Ovary (tissue), 9 donors: ENCODE data around the gene MAPK1. TPM values are rescaled to one million over a fixed set of nuclear protein-coding genes. Genes with fewer than 3 reads are reported as not detected.
"Not testable (repeated sequence)": the region's sequence is repeated elsewhere in the genome, so short reads cannot be mapped to it uniquely, and the experiment has no call there.

ENCODE experiments used
- DNase-seq, 5 donors: peaks; one replicate each; pipeline ENCODE4 v3.0.0-alpha.2; 2019 to 2020
- H3K27ac ChIP-seq, 2 donors: fragments of 200-600 bp; one replicate each; pipeline versions ENCODE4 v1.5.1 to v1.8.0; 2019 to 2022
- H3K27me3 ChIP-seq: fragments of 200-600 bp; one replicate; pipeline ENCODE4 v1.8.0; 2022
- H3K36me3 ChIP-seq: fragments of 200-600 bp; sonication (generic); one replicate; pipeline ENCODE4 v1.5.1; 2019
- H3K4me1 ChIP-seq: one replicate; pipeline ENCODE4 v1.8.1; 2013; ENCODE audit warnings: mild to moderate bottlenecking, moderate library complexity; ENCODE audit not compliant: insufficient read depth
- H3K4me3 ChIP-seq: fragments of 200-600 bp; sonication (generic); one replicate; pipeline ENCODE4 v1.5.1; 2017
- H3K9me3 ChIP-seq, 2 donors: fragments of 200-600 bp in 1 of 2; sonication (generic) in 1 of 2; one replicate each; pipeline versions ENCODE4 v1.5.1 to v1.8.1; 2013 to 2019; ENCODE audit warnings: mild to moderate bottlenecking in 1 of 2, moderate library complexity in 1 of 2
- EP300 ChIP-seq: sonication (generic); formaldehyde crosslinking; IDR thresholded peaks from one replicate; pipeline ENCODE4 v1.6.1; 2017; ENCODE audit warnings: antibody characterized with exemption
- POLR2A ChIP-seq: fragments of 450-650 bp; IDR thresholded peaks from one replicate; pipeline ENCODE4 v1.6.1; 2017; ENCODE audit warnings: antibody characterized with exemption, mild to moderate bottlenecking, moderate library complexity
- WGBS, 3 donors: extraction: QIAGEN DNeasy Blood & Tissue Kit in 1 of 3; methylation state at CpG; one replicate each; pipeline versions ENCODE4 v1.1.5 to v1.1.7; 2013 to 2017; 5-methylcytosine and 5-hydroxymethylcytosine counted together
- intact Hi-C, 4 donors: fragments of 100-400 bp; cut with DNase I; formaldehyde crosslinking; loops; one replicate each; pipeline versions ENCODE4 v1.11.0 to v1.15.1; 2022 to 2023
- polyA plus RNA-seq, 2 donors: library from polyadenylated mRNA; stranded (reverse); fragments of 200-250 nt in 1 of 2; fragments of 350-450 nt in 1 of 2; fragmentation: Illumina TruSeq in 1 of 2; extraction: RNeasy Lipid Tissue Mini Kit (QIAGEN cat#74804) in 1 of 2; gene quantifications; one replicate each; pipeline ENCODE4 v1.2.3, GENCODE V29; 2013 to 2014
- total RNA-seq, 7 donors: library from RNA; depleted of rRNA in 2 of 7; stranded (reverse); fragments of >200 nt in 2 of 7; fragmentation: NEBNext Ultra II Directional in 3 of 7; extraction: Animal tissue kit (Norgen Biotek cat#: 25700) in 3 of 7; gene quantifications; one replicate each; pipeline versions ENCODE4 v1.1.0 to v1.2.4, GENCODE V29; 2016 to 2023
- TF ChIP-seq, protein P1 (sequence below), 3 donors: fragments of 450-650 bp in 2 of 3; fragments of 200-600 bp in 1 of 3; IDR thresholded peaks; one replicate each; pipeline versions ENCODE4 v1.5.1 to v1.8.0; 2016 to 2022; ENCODE audit warnings: antibody characterized with exemption in 3 of 3, mild to moderate bottlenecking in 1 of 3
- donor health status: DM: no; HTN: no; CAD: no; lungs with moderate emphysema.
- donor health status: DM: no; HTN: no; CAD: no.
- donor health status: Bipolar disorder and iron deficiency.
- donor health status: DM: yes; HTN: yes; CAD: no.
- donor health status: DM: no; HTN: no; CAD: no.
- donor health status: DM: yes; HTN: yes; CAD: no.

Gene MAPK1
- total and polyA plus RNA-seq, 9 donors, result 12.3 to 125 (median 98.1) TPM

DNA sequence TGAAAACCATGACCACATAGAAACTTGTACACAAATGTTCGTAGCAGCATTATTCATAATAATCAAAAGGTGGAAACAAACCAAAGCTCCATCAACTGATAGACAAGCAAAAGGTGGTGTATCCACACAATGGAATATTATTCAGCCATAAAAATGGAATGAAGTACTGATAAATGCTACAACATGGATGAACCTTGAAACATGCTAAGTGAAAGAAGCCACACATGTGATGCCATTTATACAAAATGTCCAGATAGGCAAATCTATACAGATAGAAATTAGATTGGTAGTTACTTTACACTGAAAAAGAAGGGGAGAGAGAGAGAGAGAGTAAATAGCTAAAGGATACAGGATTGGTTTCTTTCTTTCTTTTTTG lies 27.7 kb downstream of the MAPK1 start:
- Histone ChIP-seq H3K36me3 (no peaks in the 10 kb centered on the region), H3K9me3 (no peaks in the 10 kb centered on the region), H3K27ac (no peak overlapping the region), H3K4me3 (no peak overlapping the region), H3K4me1 (peaks cover 12% of the 10 kb centered on the region), H3K27me3 (no peaks in the 10 kb centered on the region)
- intact Hi-C loops, result no loop called here
- DNase-seq, result no peak
- no peak for TF ChIP-seq POLR2A
- TF ChIP-seq EP300, result no peak
- TF ChIP-seq, protein P1, sequence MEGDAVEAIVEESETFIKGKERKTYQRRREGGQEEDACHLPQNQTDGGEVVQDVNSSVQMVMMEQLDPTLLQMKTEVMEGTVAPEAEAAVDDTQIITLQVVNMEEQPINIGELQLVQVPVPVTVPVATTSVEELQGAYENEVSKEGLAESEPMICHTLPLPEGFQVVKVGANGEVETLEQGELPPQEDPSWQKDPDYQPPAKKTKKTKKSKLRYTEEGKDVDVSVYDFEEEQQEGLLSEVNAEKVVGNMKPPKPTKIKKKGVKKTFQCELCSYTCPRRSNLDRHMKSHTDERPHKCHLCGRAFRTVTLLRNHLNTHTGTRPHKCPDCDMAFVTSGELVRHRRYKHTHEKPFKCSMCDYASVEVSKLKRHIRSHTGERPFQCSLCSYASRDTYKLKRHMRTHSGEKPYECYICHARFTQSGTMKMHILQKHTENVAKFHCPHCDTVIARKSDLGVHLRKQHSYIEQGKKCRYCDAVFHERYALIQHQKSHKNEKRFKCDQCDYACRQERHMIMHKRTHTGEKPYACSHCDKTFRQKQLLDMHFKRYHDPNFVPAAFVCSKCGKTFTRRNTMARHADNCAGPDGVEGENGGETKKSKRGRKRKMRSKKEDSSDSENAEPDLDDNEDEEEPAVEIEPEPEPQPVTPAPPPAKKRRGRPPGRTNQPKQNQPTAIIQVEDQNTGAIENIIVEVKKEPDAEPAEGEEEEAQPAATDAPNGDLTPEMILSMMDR (IDR thresholded peaks at IDR 0.05), result no peak
- 85 to 96% (median 92%) methylated on average over 1 of the region's 1 CpG for WGBS, 3 donors

DNA sequence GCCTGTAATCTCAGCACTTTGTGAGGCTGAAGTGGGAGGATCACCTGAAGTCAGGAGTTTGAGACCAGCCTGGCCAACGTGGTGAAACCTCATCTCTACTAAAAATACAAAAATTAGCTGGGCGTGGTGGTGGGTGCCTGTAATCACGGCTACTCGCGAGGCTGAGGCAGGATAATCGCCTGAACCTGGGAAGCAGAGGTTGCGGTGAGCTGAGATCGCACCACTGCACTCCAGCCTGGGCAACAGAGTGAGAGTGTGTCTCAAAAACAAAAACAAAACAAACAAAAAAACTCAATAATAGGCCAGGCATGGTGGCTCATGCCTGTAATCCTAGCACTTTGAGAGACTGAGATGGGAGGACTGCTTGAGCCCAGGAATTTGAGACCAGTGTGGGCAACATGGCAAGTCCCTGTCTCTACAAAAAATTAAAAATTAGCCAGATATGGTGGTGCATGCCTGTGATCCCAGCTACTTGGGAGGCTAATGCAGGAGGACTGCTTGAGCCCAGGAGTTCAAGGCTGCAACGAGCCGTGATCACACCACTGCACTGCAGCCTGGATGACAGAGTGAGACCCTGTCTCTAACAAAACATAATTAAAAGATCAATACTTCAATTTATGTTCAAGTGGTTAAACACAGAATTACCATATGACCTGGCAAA lies 28.2 kb downstream of the MAPK1 start:
- H3K36me3 ChIP-seq, H3K27me3 ChIP-seq, H3K9me3 ChIP-seq, DNase-seq, H3K4me3 ChIP-seq, H3K27ac ChIP-seq, intact Hi-C loops: not testable (repeated sequence)
- H3K4me1 ChIP-seq, result peaks cover 13% of the 10 kb centered on the region
- 84 to 89% (median 88%) methylated on average over 10 of the region's 10 CpGs for WGBS, 3 donors

DNA sequence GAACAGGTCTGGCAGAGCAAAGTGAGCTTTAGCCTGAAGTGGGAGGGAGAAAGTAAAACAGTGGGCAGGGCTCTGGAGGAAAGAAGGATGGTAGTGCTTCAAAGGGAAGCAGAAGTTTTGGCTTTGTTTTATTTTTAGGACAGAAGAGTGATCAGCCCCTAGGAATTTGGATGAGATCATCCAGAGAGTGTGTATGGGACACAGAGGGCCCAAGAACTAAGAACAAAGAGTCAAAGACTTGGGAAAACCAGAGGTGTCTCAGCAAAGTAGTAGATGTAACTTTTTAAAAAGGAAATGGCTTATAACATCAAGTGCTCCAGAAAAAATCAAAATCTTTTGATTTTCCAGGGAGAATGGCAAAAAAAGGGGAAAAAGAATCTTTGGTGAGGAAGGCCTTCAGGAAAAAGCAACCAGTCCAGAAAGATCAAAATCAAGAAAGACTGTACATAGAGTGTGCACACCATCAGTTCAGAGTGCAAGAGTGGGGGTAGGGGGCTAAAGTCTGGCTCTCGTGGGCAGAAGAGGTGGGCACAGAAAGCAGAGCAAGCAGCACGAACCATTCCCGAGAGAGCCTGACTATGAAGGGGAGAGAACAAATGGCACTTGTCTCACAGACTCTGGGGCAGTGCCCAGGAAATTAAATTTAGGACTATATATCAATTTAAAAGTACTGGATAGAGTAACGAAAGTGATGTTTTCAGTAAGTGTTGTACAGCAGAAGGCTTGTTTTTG lies 30.0 kb downstream of the MAPK1 start:
- Histone ChIP-seq H3K27me3 (no peaks in the 10 kb centered on the region), H3K4me1 (peaks cover 11% of the 10 kb centered on the region), H3K9me3 (no peaks in the 10 kb centered on the region), H3K36me3 (no peaks in the 10 kb centered on the region), H3K27ac (peak overlapping the region in 1 of 2 donors; percentile 39), H3K4me3 (no peak overlapping the region)
- peak in 1 of 5 donors; percentile 15 for DNase-seq
- intact Hi-C loops, result no loop called here
- WGBS, 3 donors, result 38 to 48% (median 41%) methylated on average over 4 of the region's 4 CpGs
- TF ChIP-seq, protein P1 (IDR thresholded peaks at IDR 0.05), result no peak
- TF ChIP-seq EP300, result no peak
- no peak for TF ChIP-seq POLR2A

DNA sequence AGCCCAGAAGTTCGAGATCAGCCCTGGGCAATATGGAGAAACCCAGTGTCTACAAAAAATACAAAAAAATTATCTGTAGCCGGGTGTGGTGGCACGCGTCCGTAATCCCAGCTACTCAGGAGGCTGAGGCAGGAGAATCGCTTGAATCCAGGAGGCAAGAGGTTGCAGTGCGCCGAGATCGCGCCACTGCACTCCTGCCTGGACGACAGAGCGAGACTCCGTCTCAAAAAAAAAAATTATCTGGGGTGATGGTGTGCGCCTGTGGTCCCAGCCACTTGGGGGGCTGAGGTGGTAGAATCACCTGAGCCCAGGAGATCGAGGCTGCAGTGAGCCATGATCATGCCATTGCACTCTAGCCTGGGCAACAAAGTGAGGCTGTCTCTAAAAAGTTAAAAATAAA lies 31.0 kb downstream of the MAPK1 start:
- H3K36me3 ChIP-seq, H3K4me3 ChIP-seq, H3K27me3 ChIP-seq, DNase-seq, H3K27ac ChIP-seq, intact Hi-C loops, H3K9me3 ChIP-seq: not testable (repeated sequence)
- H3K4me1 ChIP-seq, result peaks cover 11% of the 10 kb centered on the region
- WGBS, 3 donors, result 95 to 97% (median 96%) methylated on average over 15 of the region's 15 CpGs

DNA sequence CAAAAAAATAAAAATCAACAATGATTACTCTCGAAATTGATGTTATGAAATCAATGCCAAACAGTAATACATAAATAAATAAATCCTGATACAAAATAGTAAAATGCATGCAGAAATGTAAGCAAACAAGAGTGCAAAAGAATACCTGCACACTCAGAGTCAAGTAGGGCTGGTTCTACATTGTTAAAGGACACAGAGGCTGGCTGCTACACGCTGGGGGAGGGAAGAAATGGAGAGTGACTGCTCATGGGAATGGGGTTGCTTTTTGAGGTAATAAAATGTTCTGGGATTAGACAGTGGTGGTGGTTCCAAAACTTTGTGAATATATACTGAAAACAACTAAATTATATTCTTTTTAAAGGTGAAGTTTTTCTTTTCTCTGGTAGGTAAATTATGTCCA lies 32.1 kb downstream of the MAPK1 start:
- peaks cover 11% of the 10 kb centered on the region for H3K4me1 ChIP-seq
- H3K27me3 ChIP-seq, result no peaks in the 10 kb centered on the region
- WGBS, 3 donors, result 29 to 45% (median 34%) methylated on average over 2 of the region's 2 CpGs
- no peaks in the 10 kb centered on the region for H3K9me3 ChIP-seq
- no peak overlapping the region for H3K4me3 ChIP-seq
- intact Hi-C loops, result no loop called here
- no peak overlapping the region for H3K27ac ChIP-seq
- H3K36me3 ChIP-seq, result no peaks in the 10 kb centered on the region
- no peak for TF ChIP-seq POLR2A
- TF ChIP-seq EP300, result no peak
- TF ChIP-seq, protein P1 (IDR thresholded peaks at IDR 0.05), result no peak
- DNase-seq, result no peak
